Transverse colon (tissue), 4 donors: Measurements from ENCODE around the gene SYNE2. TPM values are rescaled to one million over a fixed set of nuclear protein-coding genes. Genes with fewer than 3 reads are reported as not detected.

Experiments
- DNase-seq: peaks from one replicate; pipeline ENCODE4 v3.0.0-alpha.2; 2019
- H3K27ac ChIP-seq, 4 donors: fragments of 200-600 bp; sonication (generic); 2 replicates each; pipeline ENCODE4 v1.5.1; 2016 to 2018; ENCODE audit warnings: inconsistent platforms in 4 of 4
- H3K27me3 ChIP-seq: fragments of 200-600 bp; sonication (generic); 2 replicates; pipeline ENCODE4 v1.5.1; 2017; ENCODE audit warnings: inconsistent platforms
- H3K36me3 ChIP-seq, 4 donors: fragments of 200-600 bp; sonication (generic); 2 replicates each; pipeline ENCODE4 v1.5.1; 2017 to 2019; ENCODE audit warnings: inconsistent platforms in 4 of 4
- H3K4me1 ChIP-seq, 4 donors: fragments of 200-600 bp; sonication (generic); 2 replicates each; pipeline ENCODE4 v1.5.1; 2017 to 2020; ENCODE audit warnings: inconsistent platforms in 4 of 4
- H3K4me3 ChIP-seq, 4 donors: fragments of 200-600 bp; sonication (generic); 1 replicate in 1 of 4; 2 replicates in 3 of 4; pipeline versions ENCODE4 v1.5.1 to v1.6.1; 2017 to 2019; ENCODE audit warnings: inconsistent platforms in 4 of 4
- H3K9me3 ChIP-seq, 2 donors: fragments of 200-600 bp; sonication (generic); 2 replicates each; pipeline ENCODE4 v1.5.1; 2017 to 2019; ENCODE audit warnings: inconsistent platforms in 2 of 2
- EP300 ChIP-seq: sonication (generic); formaldehyde crosslinking; IDR thresholded peaks from one replicate; pipeline ENCODE4 v1.6.1; 2017; ENCODE audit warnings: antibody characterized with exemption, low read depth
- POLR2A ChIP-seq: fragments of 450-650 bp; IDR thresholded peaks from one replicate; pipeline ENCODE4 v1.6.1; 2016; ENCODE audit warnings: antibody characterized with exemption, mild to moderate bottlenecking, moderate library complexity
- POLR2AphosphoS5 ChIP-seq, 3 donors: sonication (generic); formaldehyde crosslinking; IDR thresholded peaks; one replicate each; pipeline ENCODE4 v1.6.1; 2016; ENCODE audit warnings: antibody characterized with exemption in 3 of 3
- WGBS, 2 donors: methylation state at CpG; one replicate each; pipeline ENCODE4 v1.1.5; 2018; ENCODE audit warnings: low coverage in 1 of 2; 5-methylcytosine and 5-hydroxymethylcytosine counted together
- in situ Hi-C, 4 donors: fragments of 200-750 bp; cut with MboI; loops; one replicate each; pipeline versions ENCODE4 v1.15.0 to v1.15.1; 2017; ENCODE audit warnings: low sequenced_read_pairs in 3 of 4, low pct_ligation_motif_present in 1 of 4, low pct_unique_long_range_greater_than_20kb in 1 of 4
- intact Hi-C: fragments of 100-400 bp; cut with DNase I; formaldehyde crosslinking; loops from one replicate; pipeline ENCODE4 v1.15.1; 2023; ENCODE audit warnings: low total_unique reads
- total RNA-seq, 4 donors: library from RNA; depleted of rRNA; stranded (reverse); fragments of >200 nt; gene quantifications; one replicate each; pipeline ENCODE4 v1.1.0, GENCODE V29; 2016
- TF ChIP-seq, protein P1 (sequence below), 5 experiments: fragments of 200-600 bp in 3 of 5; fragments of 450-650 bp in 2 of 5; sonication (generic) in 3 of 5; IDR thresholded peaks; 1 replicate in 2 of 5; 2 replicates in 3 of 5; pipeline ENCODE4 v1.5.1; 2016 to 2017; ENCODE audit warnings: antibody characterized with exemption in 5 of 5, inconsistent platforms in 3 of 5, mild to moderate bottlenecking in 2 of 5, moderate library complexity in 1 of 5

The SYNE2 gene
- total RNA-seq, 4 donors from 2014 or later = 242 to 491 (median 304) TPM

DNA sequence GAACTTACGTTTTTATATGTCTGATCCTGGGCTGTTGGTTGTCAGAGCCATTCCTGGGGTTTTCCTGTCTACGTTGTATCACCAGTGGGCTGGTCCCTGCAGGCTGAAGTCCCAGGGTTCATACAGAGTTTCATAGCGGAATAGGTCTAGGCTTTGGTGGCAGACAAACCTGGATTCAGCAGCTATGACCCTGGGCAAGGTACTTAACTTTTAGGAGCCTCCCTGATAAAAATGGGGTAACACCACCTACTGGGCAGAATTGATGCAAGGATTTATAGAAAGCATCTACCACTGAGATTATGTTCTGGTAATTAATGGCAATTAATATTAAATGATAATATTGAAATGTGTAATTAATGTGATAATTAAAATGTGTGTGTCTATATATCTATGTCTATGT, 141.2 kb downstream of the SYNE2 start:
- no peak for TF ChIP-seq EP300
- TF ChIP-seq, protein P1, sequence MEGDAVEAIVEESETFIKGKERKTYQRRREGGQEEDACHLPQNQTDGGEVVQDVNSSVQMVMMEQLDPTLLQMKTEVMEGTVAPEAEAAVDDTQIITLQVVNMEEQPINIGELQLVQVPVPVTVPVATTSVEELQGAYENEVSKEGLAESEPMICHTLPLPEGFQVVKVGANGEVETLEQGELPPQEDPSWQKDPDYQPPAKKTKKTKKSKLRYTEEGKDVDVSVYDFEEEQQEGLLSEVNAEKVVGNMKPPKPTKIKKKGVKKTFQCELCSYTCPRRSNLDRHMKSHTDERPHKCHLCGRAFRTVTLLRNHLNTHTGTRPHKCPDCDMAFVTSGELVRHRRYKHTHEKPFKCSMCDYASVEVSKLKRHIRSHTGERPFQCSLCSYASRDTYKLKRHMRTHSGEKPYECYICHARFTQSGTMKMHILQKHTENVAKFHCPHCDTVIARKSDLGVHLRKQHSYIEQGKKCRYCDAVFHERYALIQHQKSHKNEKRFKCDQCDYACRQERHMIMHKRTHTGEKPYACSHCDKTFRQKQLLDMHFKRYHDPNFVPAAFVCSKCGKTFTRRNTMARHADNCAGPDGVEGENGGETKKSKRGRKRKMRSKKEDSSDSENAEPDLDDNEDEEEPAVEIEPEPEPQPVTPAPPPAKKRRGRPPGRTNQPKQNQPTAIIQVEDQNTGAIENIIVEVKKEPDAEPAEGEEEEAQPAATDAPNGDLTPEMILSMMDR (IDR thresholded peaks at IDR 0.05) = peak in 3 of 5 experiments; percentile 12 to 19 (median 15)
- intact Hi-C loops (no loop called here), in situ Hi-C loops (loop anchor here in 1 of 4 donors (10.0 kb wide), 1 partner anchor 179 kb away; no protein-coding TSS in a partner anchor)
- no peak for DNase-seq
- Histone ChIP-seq H3K4me3 (no peak overlapping the region), H3K36me3 (peaks cover 0 to 35% (median 5%) of the 10 kb centered on the region in 4 donors), H3K4me1 (no peaks in the 10 kb centered on the region), H3K27ac (no peak overlapping the region), H3K9me3 (no peaks in the 10 kb centered on the region), H3K27me3 (no peaks in the 10 kb centered on the region)
- 92 to 94% methylated on average over 2 to 3 of the region's 3 CpGs for WGBS, 2 donors

- H3K9me3 ChIP-seq = no peaks in the 10 kb centered on the region
- H3K4me3 ChIP-seq = no peak overlapping the region
- peaks cover 0 to 48% (median 10%) of the 10 kb centered on the region in 4 donors for H3K36me3 ChIP-seq
- no peaks in the 10 kb centered on the region for H3K27me3 ChIP-seq
- H3K4me1 ChIP-seq = no peaks in the 10 kb centered on the region
- H3K27ac ChIP-seq = no peak overlapping the region
- 83 to 87% methylated on average over 3 to 4 of the region's 4 CpGs for WGBS, 2 donors
- DNase-seq = no peak
- TF ChIP-seq EP300 (no peak), POLR2A (no peak), POLR2AphosphoS5 (IDR thresholded peaks at IDR 0.05) (no peak)
- TF ChIP-seq, protein P1 (IDR thresholded peaks at IDR 0.05) = no peak
- in situ Hi-C loops = loop anchor here in 1 of 4 donors (10.0 kb wide), 1 partner anchor 180 kb away; no protein-coding TSS in a partner anchor
- intact Hi-C loops = no loop called here
Measured at GRCh38 chr14:63995285-63995684, 142.5 kb downstream of the SYNE2 start.

GRCh38 chr14:63996016-63996415, 143.2 kb downstream of the SYNE2 start:
- WGBS, 2 donors = 81 to 84% methylated on average over 3 to 4 of the region's 4 CpGs
- H3K27me3 ChIP-seq = no peaks in the 10 kb centered on the region
- peaks cover 0 to 55% (median 9%) of the 10 kb centered on the region in 4 donors for H3K36me3 ChIP-seq
- no peak for DNase-seq
- in situ Hi-C loops = loop anchor here in 1 of 4 donors (10.0 kb wide), 1 partner anchor 181 kb away; no protein-coding TSS in a partner anchor
- H3K4me3 ChIP-seq = no peak overlapping the region
- H3K4me1 ChIP-seq = no peaks in the 10 kb centered on the region
- no peak overlapping the region for H3K27ac ChIP-seq
- no peaks in the 10 kb centered on the region for H3K9me3 ChIP-seq
- TF ChIP-seq EP300 (no peak), POLR2AphosphoS5 (IDR thresholded peaks at IDR 0.05) (no peak), POLR2A (no peak)
- TF ChIP-seq, protein P1 (IDR thresholded peaks at IDR 0.05) = no peak
- intact Hi-C loops = no loop called here

DNA sequence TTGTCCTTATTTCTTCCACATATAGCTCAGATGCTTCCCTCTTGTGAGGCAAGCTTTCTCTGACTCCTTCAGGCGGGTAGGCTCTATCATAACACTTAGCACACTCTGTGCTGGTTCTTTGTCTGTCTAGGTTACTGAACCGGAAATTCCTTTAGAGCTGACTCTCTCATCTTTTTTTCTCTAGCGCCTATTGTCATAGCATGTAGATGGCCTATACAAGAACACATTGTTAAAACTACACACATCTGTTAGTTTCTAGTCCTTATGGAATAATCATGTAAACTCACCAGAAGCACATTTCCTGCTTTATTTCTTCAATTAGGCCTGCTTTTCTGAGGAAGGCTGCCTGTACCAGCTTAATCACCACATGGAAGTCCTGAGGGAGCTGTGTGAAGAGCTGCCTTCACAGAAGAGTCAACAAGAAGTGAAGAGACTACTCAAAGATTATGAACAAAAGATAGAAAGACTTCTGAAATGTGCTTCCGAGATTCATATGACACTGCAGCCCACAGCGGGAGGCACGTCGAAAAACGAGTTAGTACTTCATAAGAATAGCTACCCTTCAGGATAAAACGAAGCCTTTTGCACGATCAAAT, 143.9 kb downstream of the SYNE2 start:
- Histone ChIP-seq H3K4me3 (no peak overlapping the region), H3K36me3 (peaks cover 0 to 56% (median 8%) of the 10 kb centered on the region in 4 donors), H3K27ac (no peak overlapping the region), H3K27me3 (no peaks in the 10 kb centered on the region), H3K4me1 (no peaks in the 10 kb centered on the region), H3K9me3 (no peaks in the 10 kb centered on the region)
- DNase-seq = no peak
- WGBS, 2 donors = 96 to 98% methylated on average over 10 of the region's 10 CpGs
- intact Hi-C loops = no loop called here
- TF ChIP-seq POLR2A = no peak
- in situ Hi-C loops = loop anchor here in 1 of 4 donors (10.0 kb wide), 1 partner anchor 182 kb away; no protein-coding TSS in a partner anchor
